ENCODE data around the gene ARAP2. TPM values are rescaled to one million over a fixed set of nuclear protein-coding genes. Genes with fewer than 3 reads are reported as not detected.

The ARAP2 gene
- total RNA-seq, 2 experiments from 2014 or later = 49.3 to 57.7 TPM

- peak; percentile 71 for DNase-seq
- Mint-ChIP-seq H3K27ac (peak within 1 kb of the TSS; percentile 47), H3K36me3 (no peaks in the 10 kb centered on the region), H3K4me1 (ENCODE audit: low read depth) (peaks cover 79% of the 10 kb centered on the region), H3K27me3 (no peaks in the 10 kb centered on the region), H3K4me3 (peak within 1 kb of the TSS; percentile 49), H3K9me3 (no peaks in the 10 kb centered on the region)
- CTCF ChIA-PET = interaction anchor here (0.9 to 2.1 kb wide), 3 partner anchors 10 to 37 kb away, joined by 3 to 4 read pairs (median 3); partner anchors contain the start of gene ARAP2
- intact Hi-C loops (cut with micrococcal nuclease) = loop anchor here (1.0 kb wide), 1 partner anchor 35 kb away; no protein-coding TSS in a partner anchor
- POLR2A ChIA-PET = interaction anchor here (1.0 to 2.2 kb wide), 7 partner anchors 14 to 67 kb away, joined by 3 to 12 read pairs (median 4); partner anchors contain the start of gene ARAP2
These were observed 37.2 kb upstream of the ARAP2 start, which contains the start of gene DTHD1 for GRCh38 chr4:36281384-36282106. Gene DTHD1 (plus strand): TSS chr4:36281616. CDS start chr4:36281759, 143 bp downstream.

- Mint-ChIP-seq H3K27ac (no peak overlapping the region), H3K9me3 (no peaks in the 10 kb centered on the region), H3K36me3 (no peaks in the 10 kb centered on the region), H3K27me3 (no peaks in the 10 kb centered on the region), H3K4me1 (ENCODE audit: low read depth) (peaks cover 72% of the 10 kb centered on the region), H3K4me3 (no peak overlapping the region)
- intact Hi-C loops (cut with micrococcal nuclease) = no loop called here
- ChIA-PET POLR2A (interaction anchor here (1.1 to 1.9 kb wide), 3 partner anchors 13 to 41 kb away, joined by 3 to 12 read pairs (median 5); partner anchors contain the start of gene ARAP2), CTCF (interaction anchor here (0.6 to 1.6 kb wide), 3 partner anchors 31 to 358 kb away, joined by 3 to 5 read pairs (median 3); partner anchors contain the start of gene ARAP2)
- DNase-seq = no peak
These were observed 36.2 kb upstream of the ARAP2 start for GRCh38 chr4:36280555-36280954.

- DNase-seq = no peak
- Mint-ChIP-seq H3K36me3 (no peaks in the 10 kb centered on the region), H3K27ac (peak overlapping the region; percentile 15), H3K4me1 (ENCODE audit: low read depth) (peaks cover 56% of the 10 kb centered on the region), H3K4me3 (no peak overlapping the region), H3K27me3 (no peaks in the 10 kb centered on the region), H3K9me3 (no peaks in the 10 kb centered on the region)
- intact Hi-C loops (cut with micrococcal nuclease) = loop anchor here (1.0 kb wide), 1 partner anchor 8 kb away; no protein-coding TSS in a partner anchor
- ChIA-PET CTCF (no interaction called here), POLR2A (no interaction called here)
These were observed 34.5 kb upstream of the ARAP2 start for GRCh38 chr4:36278789-36279188.

GRCh38 chr4:36277533-36277932 lies 33.2 kb upstream of the ARAP2 start:
- no peaks in the 10 kb centered on the region for H3K9me3 Mint-ChIP-seq
- no peak for DNase-seq
- ChIA-PET CTCF (interaction anchor here (0.7 kb wide), 1 partner anchor 33 kb away, joined by 3 read pairs; the partner anchor contains the start of gene ARAP2), POLR2A (interaction anchor here (0.7 kb wide), 1 partner anchor 35 kb away, joined by 3 read pairs; no protein-coding TSS in a partner anchor)
- peak overlapping the region; percentile 14 for H3K4me3 Mint-ChIP-seq
- no peaks in the 10 kb centered on the region for H3K27me3 Mint-ChIP-seq
- intact Hi-C loops (cut with micrococcal nuclease) = loop anchor here (1.0 kb wide), 1 partner anchor 8 kb away; no protein-coding TSS in a partner anchor
- H3K36me3 Mint-ChIP-seq = no peaks in the 10 kb centered on the region
- peak overlapping the region; percentile 42 for H3K27ac Mint-ChIP-seq
- H3K4me1 Mint-ChIP-seq (ENCODE audit: low read depth) = peaks cover 57% of the 10 kb centered on the region

GRCh38 chr4:36274158-36274557 lies 29.8 kb upstream of the ARAP2 start:
- Mint-ChIP-seq H3K27ac (no peak overlapping the region), H3K36me3 (no peaks in the 10 kb centered on the region), H3K9me3 (no peaks in the 10 kb centered on the region), H3K4me3 (no peak overlapping the region), H3K27me3 (no peaks in the 10 kb centered on the region), H3K4me1 (ENCODE audit: low read depth) (peaks cover 33% of the 10 kb centered on the region)
- intact Hi-C loops (cut with micrococcal nuclease) = no loop called here
- ChIA-PET CTCF (no interaction called here), POLR2A (no interaction called here)
- no peak for DNase-seq

GRCh38 chr4:36273276-36273675 lies 29.0 kb upstream of the ARAP2 start:
- ChIA-PET CTCF (no interaction called here), POLR2A (interaction anchor here (1.0 kb wide), 1 partner anchor 13 kb away, joined by 4 read pairs; no protein-coding TSS in a partner anchor)
- H3K27me3 Mint-ChIP-seq = no peaks in the 10 kb centered on the region
- intact Hi-C loops (cut with micrococcal nuclease) = no loop called here
- H3K9me3 Mint-ChIP-seq = no peaks in the 10 kb centered on the region
- no peak overlapping the region for H3K4me3 Mint-ChIP-seq
- H3K4me1 Mint-ChIP-seq (ENCODE audit: low read depth) = peaks cover 33% of the 10 kb centered on the region
- H3K36me3 Mint-ChIP-seq = no peaks in the 10 kb centered on the region
- DNase-seq = no peak
- no peak overlapping the region for H3K27ac Mint-ChIP-seq

- POLR2A ChIA-PET = no interaction called here
- H3K36me3 Mint-ChIP-seq = no peaks in the 10 kb centered on the region
- no peak for DNase-seq
- intact Hi-C loops (cut with micrococcal nuclease) = loop anchor here (1.0 kb wide), 1 partner anchor 8 kb away; no protein-coding TSS in a partner anchor
- no peak overlapping the region for H3K4me3 Mint-ChIP-seq
- H3K4me1 Mint-ChIP-seq (ENCODE audit: low read depth) = peaks cover 42% of the 10 kb centered on the region
- CTCF ChIA-PET = no interaction called here
- H3K27me3 Mint-ChIP-seq = no peaks in the 10 kb centered on the region
- no peaks in the 10 kb centered on the region for H3K9me3 Mint-ChIP-seq
- H3K27ac Mint-ChIP-seq = peak overlapping the region; percentile 53
These were observed 25.3 kb upstream of the ARAP2 start for GRCh38 chr4:36269533-36270173.

- ChIA-PET CTCF (interaction anchor here (1.7 kb wide), 1 partner anchor 130 kb away, joined by 7 read pairs; no protein-coding TSS in a partner anchor), POLR2A (interaction anchor here (0.8 kb wide), 1 partner anchor 17 kb away, joined by 5 read pairs; no protein-coding TSS in a partner anchor)
- H3K36me3 Mint-ChIP-seq = no peaks in the 10 kb centered on the region
- intact Hi-C loops (cut with micrococcal nuclease) = loop anchor here (1.0 kb wide), 1 partner anchor 8 kb away; no protein-coding TSS in a partner anchor
- peaks cover 48% of the 10 kb centered on the region for H3K4me1 Mint-ChIP-seq (ENCODE audit: low read depth)
- peak overlapping the region; percentile 53 for H3K27ac Mint-ChIP-seq
- no peak overlapping the region for H3K4me3 Mint-ChIP-seq
- no peaks in the 10 kb centered on the region for H3K27me3 Mint-ChIP-seq
- peak; percentile 56 for DNase-seq
- no peaks in the 10 kb centered on the region for H3K9me3 Mint-ChIP-seq
These were observed 24.8 kb upstream of the ARAP2 start for GRCh38 chr4:36269101-36269500.

- peaks cover 47% of the 10 kb centered on the region for H3K4me1 Mint-ChIP-seq (ENCODE audit: low read depth)
- intact Hi-C loops (cut with micrococcal nuclease) = loop anchor here (1.0 kb wide), 2 partner anchors 19 to 56 kb away; no protein-coding TSS in a partner anchor
- ChIA-PET POLR2A (interaction anchor here (0.8 to 1.4 kb wide), 6 partner anchors 12 to 127 kb away, joined by 3 to 6 read pairs (median 6); partner anchors contain the start of genes ARAP2 and DTHD1), CTCF (interaction anchor here (0.7 to 1.7 kb wide), 8 partner anchors 9 to 132 kb away, joined by 3 to 7 read pairs (median 4); partner anchors contain the start of gene ARAP2)
- no peaks in the 10 kb centered on the region for H3K36me3 Mint-ChIP-seq
- H3K27ac Mint-ChIP-seq = peak overlapping the region; percentile 13
- DNase-seq = no peak
- H3K4me3 Mint-ChIP-seq = no peak overlapping the region
- no peaks in the 10 kb centered on the region for H3K9me3 Mint-ChIP-seq
- H3K27me3 Mint-ChIP-seq = no peaks in the 10 kb centered on the region
These were observed 23.4 kb upstream of the ARAP2 start for GRCh38 chr4:36267486-36268268.

GRCh38 chr4:36264207-36264826 lies 20.0 kb upstream of the ARAP2 start:
- Mint-ChIP-seq H3K4me1 (ENCODE audit: low read depth) (peaks cover 45% of the 10 kb centered on the region), H3K9me3 (no peaks in the 10 kb centered on the region), H3K36me3 (peaks cover 3% of the 10 kb centered on the region), H3K4me3 (no peak overlapping the region), H3K27ac (peak overlapping the region; percentile 8), H3K27me3 (no peaks in the 10 kb centered on the region)
- ChIA-PET CTCF (interaction anchor here (2.1 kb wide), 1 partner anchor 19 kb away, joined by 8 read pairs; the partner anchor contains the start of gene ARAP2), POLR2A (interaction anchor here (0.7 to 2.7 kb wide), 2 partner anchors 20 to 22 kb away, joined by 6 to 7 read pairs; partner anchors contain the start of gene ARAP2)
- no peak for DNase-seq
- intact Hi-C loops (cut with micrococcal nuclease) = loop anchor here (1.0 kb wide), 1 partner anchor 8 kb away; no protein-coding TSS in a partner anchor

- intact Hi-C loops (cut with micrococcal nuclease) = no loop called here
- POLR2A ChIA-PET = no interaction called here
- peaks cover 26% of the 10 kb centered on the region for H3K4me1 Mint-ChIP-seq (ENCODE audit: low read depth)
These were observed 16.4 kb upstream of the ARAP2 start for GRCh38 chr4:36260731-36261130.

More at GRCh38 chr4:36260731-36261130, 16.4 kb upstream of the ARAP2 start:
- Mint-ChIP-seq H3K27ac (no peak overlapping the region), H3K4me3 (no peak overlapping the region), H3K9me3 (no peaks in the 10 kb centered on the region), H3K36me3 (peaks cover 3% of the 10 kb centered on the region), H3K27me3 (no peaks in the 10 kb centered on the region)
- CTCF ChIA-PET = no interaction called here
- no peak for DNase-seq
